ENCODE results near the gene FAM210A. TPM values are rescaled to one million over a fixed set of nuclear protein-coding genes. Genes with fewer than 3 reads are reported as not detected.

The FAM210A gene
- total and polyA plus RNA-seq, 2 donors (not counting 1 experiment from before 2014, with no cell fraction given), result 4.2 to 11.4 TPM

DNA sequence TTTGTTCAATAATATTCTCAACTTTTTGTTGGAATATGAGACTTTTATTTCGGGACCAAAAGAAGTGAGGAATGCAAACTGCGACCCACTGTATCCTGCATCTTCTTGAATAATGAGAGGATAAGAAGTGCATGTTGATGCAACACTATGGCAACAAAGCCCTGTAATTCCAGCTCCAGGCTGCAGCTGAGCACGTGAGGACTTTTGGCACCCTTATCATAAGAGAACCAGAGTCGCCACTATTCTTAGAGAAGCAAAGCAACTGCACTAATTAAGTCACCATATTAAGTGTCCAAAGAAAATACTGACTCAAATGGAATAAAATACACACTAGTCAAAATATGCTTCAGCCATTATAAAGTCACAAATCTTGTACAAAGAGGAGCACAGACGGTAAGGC lies 65.8 kb downstream of the FAM210A start:
- DNase-seq (no peak), ATAC-seq (ENCODE audit: low read depth) (no peak)
- H3K27ac Mint-ChIP-seq, result no peak overlapping the region
- intact Hi-C loops (cut with micrococcal nuclease), result no loop called here
- no peaks in the 10 kb centered on the region for H3K4me1 Mint-ChIP-seq
- Histone ChIP-seq H3K27ac (ENCODE audit: low read length in 2 of 2) (no peak overlapping the region), H3K36me3 (replicated peaks in 1 of 2; ENCODE audit: control extremely low read depth in 1 of 2, control insufficient read depth in 1 of 2, extremely low read depth in 1 of 2, insufficient read depth in 2 of 2, low read length in 1 of 2) (no peaks in the 10 kb centered on the region), H3K4me3 (ENCODE audit: control extremely low read depth in 1 of 5, extremely low read depth in 1 of 5, insufficient read depth in 1 of 5, low read depth in 2 of 5, low read length in 4 of 5) (no peak overlapping the region), H3K9ac (ENCODE audit: low read length) (no peak overlapping the region), H4K20me1 (ENCODE audit: control insufficient read depth, insufficient read depth, low read length, poor library complexity, severe bottlenecking) (no peaks in the 10 kb centered on the region), H2AFZ (ENCODE audit: insufficient read depth, low read depth, low read length, poor library complexity, severe bottlenecking) (no peak overlapping the region), H3K79me2 (ENCODE audit: control insufficient read depth, insufficient read depth, low read length) (no peaks in the 10 kb centered on the region), H3K9me3 (ENCODE audit: control extremely low read depth in 1 of 3, control insufficient read depth in 2 of 3, insufficient read depth in 1 of 3, low read length in 2 of 3) (no peaks in the 10 kb centered on the region), H3K4me2 (replicated peaks; ENCODE audit: low read depth, low read length, poor library complexity, severe bottlenecking) (no peak overlapping the region), H3K4me1 (ENCODE audit: control insufficient read depth in 2 of 2, insufficient read depth in 2 of 2, low read length in 2 of 2) (no peaks in the 10 kb centered on the region), H3K27me3 (replicated peaks in 1 of 4; ENCODE audit: control extremely low read depth in 1 of 4, control insufficient read depth in 3 of 4, insufficient read depth in 4 of 4, low read length in 3 of 4) (no peaks in the 10 kb centered on the region)
- 100% methylated on average over 2 of the region's 5 CpGs for WGBS (ENCODE audit: insufficient coverage)
- H3K4me3 Mint-ChIP-seq, result no peak overlapping the region
- H3K27me3 Mint-ChIP-seq, result no peaks in the 10 kb centered on the region
- TF ChIP-seq, protein P1, sequence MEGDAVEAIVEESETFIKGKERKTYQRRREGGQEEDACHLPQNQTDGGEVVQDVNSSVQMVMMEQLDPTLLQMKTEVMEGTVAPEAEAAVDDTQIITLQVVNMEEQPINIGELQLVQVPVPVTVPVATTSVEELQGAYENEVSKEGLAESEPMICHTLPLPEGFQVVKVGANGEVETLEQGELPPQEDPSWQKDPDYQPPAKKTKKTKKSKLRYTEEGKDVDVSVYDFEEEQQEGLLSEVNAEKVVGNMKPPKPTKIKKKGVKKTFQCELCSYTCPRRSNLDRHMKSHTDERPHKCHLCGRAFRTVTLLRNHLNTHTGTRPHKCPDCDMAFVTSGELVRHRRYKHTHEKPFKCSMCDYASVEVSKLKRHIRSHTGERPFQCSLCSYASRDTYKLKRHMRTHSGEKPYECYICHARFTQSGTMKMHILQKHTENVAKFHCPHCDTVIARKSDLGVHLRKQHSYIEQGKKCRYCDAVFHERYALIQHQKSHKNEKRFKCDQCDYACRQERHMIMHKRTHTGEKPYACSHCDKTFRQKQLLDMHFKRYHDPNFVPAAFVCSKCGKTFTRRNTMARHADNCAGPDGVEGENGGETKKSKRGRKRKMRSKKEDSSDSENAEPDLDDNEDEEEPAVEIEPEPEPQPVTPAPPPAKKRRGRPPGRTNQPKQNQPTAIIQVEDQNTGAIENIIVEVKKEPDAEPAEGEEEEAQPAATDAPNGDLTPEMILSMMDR (IDR thresholded peaks at IDR 0.05), result no peak
- TF ChIP-seq EZH2 (IDR thresholded peaks at IDR 0.05; ENCODE audit: borderline replicate concordance, insufficient read depth, low read depth, low read length, poor library complexity, severe bottlenecking), result no peak
- H3K9me3 Mint-ChIP-seq (ENCODE audit: insufficient read depth), result no peaks in the 10 kb centered on the region
- ChIA-PET POLR2A (no interaction called here), CTCF (no interaction called here)

DNA sequence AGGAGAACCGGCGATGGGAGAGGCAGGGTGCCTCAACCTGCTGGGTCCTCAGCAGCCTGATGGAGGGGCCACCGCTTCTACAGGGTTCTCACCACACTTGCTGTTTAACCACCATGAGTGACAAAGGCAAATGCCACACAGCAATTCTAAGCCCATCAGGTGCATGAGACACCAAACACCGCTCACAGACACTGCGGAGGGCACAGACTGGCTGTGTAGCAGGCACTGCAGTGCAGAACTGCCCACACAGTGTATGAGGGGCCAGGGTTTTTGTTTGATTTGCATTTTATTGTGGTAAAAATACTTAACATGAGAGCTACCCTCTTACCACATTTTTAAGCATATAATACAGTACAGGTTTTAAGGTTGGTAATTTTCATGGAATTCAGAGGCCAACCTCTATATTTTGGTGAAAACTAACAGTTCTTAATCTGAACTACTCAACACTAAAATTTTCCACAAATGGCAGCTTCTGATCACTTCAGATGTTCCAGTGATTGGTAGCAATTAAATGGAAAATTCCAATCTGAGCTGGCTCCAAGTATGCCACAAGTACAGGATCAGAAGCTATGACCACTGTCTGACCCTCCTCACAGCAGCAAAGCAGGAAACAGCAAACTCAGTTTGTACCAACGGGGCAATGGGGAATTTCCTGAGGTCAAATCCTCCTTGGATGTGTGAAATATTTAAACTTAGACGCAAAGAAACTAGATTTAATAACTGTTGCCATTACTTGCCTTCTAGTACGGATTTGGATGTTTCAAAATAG lies 67.7 kb downstream of the FAM210A start:
- Histone ChIP-seq H3K9ac (ENCODE audit: low read length) (no peak overlapping the region), H3K27me3 (replicated peaks in 1 of 4; ENCODE audit: control extremely low read depth in 1 of 4, control insufficient read depth in 3 of 4, insufficient read depth in 4 of 4, low read length in 3 of 4) (no peaks in the 10 kb centered on the region), H3K79me2 (ENCODE audit: control insufficient read depth, insufficient read depth, low read length) (no peaks in the 10 kb centered on the region), H3K4me1 (ENCODE audit: control insufficient read depth in 2 of 2, insufficient read depth in 2 of 2, low read length in 2 of 2) (no peaks in the 10 kb centered on the region), H3K27ac (ENCODE audit: low read length in 2 of 2) (no peak overlapping the region), H2AFZ (ENCODE audit: insufficient read depth, low read depth, low read length, poor library complexity, severe bottlenecking) (no peak overlapping the region), H3K36me3 (replicated peaks in 1 of 2; ENCODE audit: control extremely low read depth in 1 of 2, control insufficient read depth in 1 of 2, extremely low read depth in 1 of 2, insufficient read depth in 2 of 2, low read length in 1 of 2) (no peaks in the 10 kb centered on the region), H3K4me2 (replicated peaks; ENCODE audit: low read depth, low read length, poor library complexity, severe bottlenecking) (no peak overlapping the region), H4K20me1 (ENCODE audit: control insufficient read depth, insufficient read depth, low read length, poor library complexity, severe bottlenecking) (no peaks in the 10 kb centered on the region), H3K4me3 (ENCODE audit: control extremely low read depth in 1 of 5, extremely low read depth in 1 of 5, insufficient read depth in 1 of 5, low read depth in 2 of 5, low read length in 4 of 5) (no peak overlapping the region), H3K9me3 (ENCODE audit: control extremely low read depth in 1 of 3, control insufficient read depth in 2 of 3, insufficient read depth in 1 of 3, low read length in 2 of 3) (no peaks in the 10 kb centered on the region)
- peaks cover 3% of the 10 kb centered on the region for H3K27me3 Mint-ChIP-seq
- CTCF ChIA-PET, result no interaction called here
- no peak overlapping the region for H3K27ac Mint-ChIP-seq
- DNase-seq (no peak), ATAC-seq (ENCODE audit: low read depth) (no peak)
- H3K4me1 Mint-ChIP-seq, result no peaks in the 10 kb centered on the region
- WGBS (ENCODE audit: insufficient coverage), result 100% methylated on average over 5 of the region's 8 CpGs
- H3K9me3 Mint-ChIP-seq (ENCODE audit: insufficient read depth), result no peaks in the 10 kb centered on the region
- POLR2A ChIA-PET, result no interaction called here
- TF ChIP-seq, protein P1 (IDR thresholded peaks at IDR 0.05), result no peak
- no peak for TF ChIP-seq EZH2 (IDR thresholded peaks at IDR 0.05; ENCODE audit: borderline replicate concordance, insufficient read depth, low read depth, low read length, poor library complexity, severe bottlenecking)
- intact Hi-C loops (cut with micrococcal nuclease), result no loop called here
- H3K4me3 Mint-ChIP-seq, result no peak overlapping the region
